HepG2 (cell line): ENCODE data around the gene ABCG8. TPM values are rescaled to one million over a fixed set of nuclear protein-coding genes. Genes with fewer than 3 reads are reported as not detected.

ENCODE experiments used
- ARNT2 ChIP-seq: sonication (generic); formaldehyde crosslinking; IDR thresholded peaks from 2 replicates; pipeline ENCODE4 v1.8.0; 2022; ENCODE audit warnings: mild to moderate bottlenecking, low read depth, missing genetic modification reagents, moderate library complexity
- ATF3 ChIP-seq: sonication (generic); formaldehyde crosslinking; IDR thresholded peaks from 2 replicates; pipeline ENCODE4 v1.4.0; 2020; ENCODE audit warnings: missing genetic modification reagents
- EP300 ChIP-seq, 3 experiments: sonication (generic) in 1 of 3; formaldehyde crosslinking in 1 of 3; IDR thresholded peaks; 2 replicates each; pipeline versions ENCODE4 v1.5.1 to v1.6.1; 2011 to 2020; ENCODE audit warnings: low read depth in 2 of 3, low read length in 2 of 3, borderline replicate concordance in 1 of 3, improper control_type of control experiment in 1 of 3, mild to moderate bottlenecking in 1 of 3, missing genetic modification reagents in 1 of 3, moderate library complexity in 1 of 3
- PAXIP1 ChIP-seq: sonication (generic); formaldehyde crosslinking; conservative IDR thresholded peaks from 2 replicates; pipeline ENCODE4 v1.4.0; 2020; ENCODE audit warnings: mild to moderate bottlenecking, missing genetic modification reagents, moderate library complexity
- SPEN ChIP-seq: sonication (generic); formaldehyde crosslinking; IDR thresholded peaks from 2 replicates; pipeline ENCODE4 v1.5.1; 2020; ENCODE audit warnings: low read depth, mild to moderate bottlenecking, missing genetic modification reagents
- ZBTB49 ChIP-seq: sonication (generic); formaldehyde crosslinking; IDR thresholded peaks from 2 replicates; pipeline ENCODE4 v1.4.0; 2020; ENCODE audit warnings: missing genetic modification reagents, borderline replicate concordance
- ZNF17 ChIP-seq: sonication (generic); formaldehyde crosslinking; IDR thresholded peaks from 2 replicates; pipeline ENCODE4 v1.5.0; 2020; ENCODE audit warnings: mild to moderate bottlenecking, missing genetic modification reagents
- ZNF33B ChIP-seq: sonication (generic); formaldehyde crosslinking; IDR thresholded peaks from 2 replicates; pipeline ENCODE4 v1.5.1; 2020; ENCODE audit warnings: mild to moderate bottlenecking, missing genetic modification reagents
- ZNF367 ChIP-seq: sonication (generic); formaldehyde crosslinking; IDR thresholded peaks from 2 replicates; pipeline ENCODE4 v1.4.0; 2020; ENCODE audit warnings: missing genetic modification reagents, borderline replicate concordance
- ZNF484 ChIP-seq: sonication (generic); formaldehyde crosslinking; IDR thresholded peaks from 2 replicates; pipeline ENCODE4 v1.5.1; 2020; ENCODE audit warnings: mild to moderate bottlenecking, low read depth, missing genetic modification reagents, borderline replicate concordance
- ZNF513 ChIP-seq: sonication (generic); formaldehyde crosslinking; conservative IDR thresholded peaks from 2 replicates; pipeline ENCODE4 v1.5.0; 2020; ENCODE audit warnings: missing genetic modification reagents
- ZNF530 ChIP-seq: sonication (generic); formaldehyde crosslinking; IDR thresholded peaks from 2 replicates; pipeline ENCODE4 v1.5.0; 2020; ENCODE audit warnings: low read depth, mild to moderate bottlenecking, missing genetic modification reagents
- ZNF569 ChIP-seq: sonication (generic); formaldehyde crosslinking; IDR thresholded peaks from 2 replicates; pipeline ENCODE4 v1.5.0; 2020; ENCODE audit warnings: mild to moderate bottlenecking, missing genetic modification reagents, moderate library complexity, borderline replicate concordance
- ZNF609 ChIP-seq: sonication (generic); formaldehyde crosslinking; IDR thresholded peaks from 2 replicates; pipeline ENCODE4 v1.4.0; 2020; ENCODE audit warnings: mild to moderate bottlenecking, missing genetic modification reagents, borderline replicate concordance
- polyA plus RNA-seq, 8 experiments: library from polyadenylated mRNA; depleted of rRNA in 3 of 8; stranded (reverse) in 7 of 8; unstranded in 1 of 8; fragments of >200 nt; fragmentation: Illumina TruSeq in 4 of 8; extraction: Trizol in 4 of 8; gene quantifications; 2 replicates each; pipeline versions ENCODE4 v1.2.1 to v1.2.3, GENCODE V29; 2011 to 2016; ENCODE audit warnings: low read depth in 4 of 8, missing spikeins in 1 of 8, mixed read lengths in 1 of 8; ENCODE audit not compliant: insufficient read depth in 1 of 8
- total RNA-seq, 5 experiments: library from RNA; depleted of rRNA; stranded (reverse); fragments of >200 nt; fragmentation: Illumina TruSeq; extraction: Trizol; gene quantifications; 2 replicates each; pipeline ENCODE4 v1.2.3, GENCODE V29; 2016; ENCODE audit warnings: low read depth in 1 of 5

The ABCG8 gene
- total and polyA plus RNA-seq, 2 of the 13 experiments (the other 11 are each of a cell fraction or from before 2014, with no cell fraction given): 8.1 to 8.8 TPM

GRCh38 chr2:43877782-43878464, 39.2 kb downstream of the ABCG8 start (continued):
- TF ChIP-seq PAXIP1 (CRISPR knock-in tag): no peak; the same call in 1 of the 2 replicates
- 0 out of 2 replicates have a peak, but pooled peaks have one; percentile 7 for TF ChIP-seq ATF3 (CRISPR knock-in tag)
- TF ChIP-seq ZNF17: no peak
- no peak for TF ChIP-seq ARNT2 (CRISPR knock-in tag)
- no peak for TF ChIP-seq ZNF367 (CRISPR knock-in tag)
- TF ChIP-seq ZNF33B: no peak
- no peak for TF ChIP-seq ZBTB49 (CRISPR knock-in tag)
- TF ChIP-seq EP300 (IDR thresholded peaks at IDR 0.05; ENCODE audit: low read depth in 2 of 2, low read length in 2 of 2): no peak
- no peak for TF ChIP-seq EP300 (CRISPR knock-in tag; IDR thresholded peaks at IDR 0.05; ENCODE audit: borderline replicate concordance)
- TF ChIP-seq ZNF484 (CRISPR knock-in tag): no peak
- 0 out of 2 replicates have a peak, but pooled peaks have one; percentile 29 for TF ChIP-seq SPEN (CRISPR knock-in tag)
- no peak for TF ChIP-seq ZNF569 (CRISPR knock-in tag)
- no peak for TF ChIP-seq ZNF513 (CRISPR knock-in tag)
- TF ChIP-seq ZNF530 (CRISPR knock-in tag): no peak
- no peak for TF ChIP-seq ZNF609 (CRISPR knock-in tag)
